ENCODE results near the gene COX4I2.

COX4I2 gene

GRCh38 chr20:31602779-31603441, 34.8 kb upstream of the COX4I2 start:
- H3K4me3 ChIP-seq (ENCODE audit: low read depth, low read length) = no peak overlapping the region
- DNase-seq (ENCODE audit: low read depth) = peak; percentile 90
- TF ChIP-seq CTCF (IDR thresholded peaks at IDR 0.05; ENCODE audit: low read depth, low read length) (no peak), MAX (IDR thresholded peaks at IDR 0.05; ENCODE audit: low read depth, low read length) (peak; percentile 65), MYC (IDR thresholded peaks at IDR 0.05; ENCODE audit: low read depth, low read length) (peak; percentile 63)

DNA sequence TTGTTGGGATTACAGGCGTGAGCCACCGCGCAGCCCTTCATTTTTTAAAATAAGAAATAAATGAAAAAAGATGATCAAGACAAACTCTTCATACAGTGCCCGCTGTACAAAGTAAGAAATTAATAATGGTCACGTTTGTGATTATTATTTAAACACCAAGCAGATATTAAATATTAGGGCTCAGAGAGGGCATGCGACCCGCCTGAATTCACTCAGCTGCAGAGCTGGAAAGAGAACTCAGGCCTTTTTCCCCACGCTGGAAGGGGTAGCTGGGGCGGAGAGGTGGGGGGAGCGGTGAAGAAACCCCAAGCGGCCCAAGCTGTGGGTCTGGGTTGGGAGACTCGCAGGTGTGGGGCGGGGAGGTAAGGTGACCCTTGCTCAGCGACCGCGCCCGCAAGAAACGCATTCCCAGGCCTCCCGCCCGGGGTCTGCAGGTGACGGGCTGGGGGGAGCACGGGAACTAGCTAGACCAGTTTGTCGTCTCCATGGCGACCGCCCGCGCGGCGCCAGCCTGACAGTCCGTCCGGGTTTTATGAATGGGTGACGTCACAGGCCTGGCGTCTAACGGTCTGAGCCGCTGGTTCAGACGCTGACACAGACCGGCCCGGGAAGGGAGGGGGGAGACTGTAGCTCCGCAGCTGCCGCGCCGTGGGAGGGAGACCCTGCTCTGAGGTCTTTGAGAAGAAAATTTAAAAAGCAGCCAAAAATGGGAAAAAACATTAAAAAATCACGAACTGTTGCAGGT, 33.7 kb upstream of the COX4I2 start:
- H3K4me3 ChIP-seq (ENCODE audit: low read depth, low read length) = peak overlapping the region; percentile 38
- peak; percentile 90 for DNase-seq (ENCODE audit: low read depth)
- TF ChIP-seq POLR2A (IDR thresholded peaks at IDR 0.05; ENCODE audit: extremely low read depth, insufficient read length) (no peak), CTCF (IDR thresholded peaks at IDR 0.05; ENCODE audit: low read depth, low read length) (no peak), MAX (IDR thresholded peaks at IDR 0.05; ENCODE audit: low read depth, low read length) (peak; percentile 28; the same call in 1 of the 2 replicates), MYC (IDR thresholded peaks at IDR 0.05; ENCODE audit: low read depth, low read length) (0 out of 2 replicates have a peak, but pooled peaks have one; percentile 20)

DNA sequence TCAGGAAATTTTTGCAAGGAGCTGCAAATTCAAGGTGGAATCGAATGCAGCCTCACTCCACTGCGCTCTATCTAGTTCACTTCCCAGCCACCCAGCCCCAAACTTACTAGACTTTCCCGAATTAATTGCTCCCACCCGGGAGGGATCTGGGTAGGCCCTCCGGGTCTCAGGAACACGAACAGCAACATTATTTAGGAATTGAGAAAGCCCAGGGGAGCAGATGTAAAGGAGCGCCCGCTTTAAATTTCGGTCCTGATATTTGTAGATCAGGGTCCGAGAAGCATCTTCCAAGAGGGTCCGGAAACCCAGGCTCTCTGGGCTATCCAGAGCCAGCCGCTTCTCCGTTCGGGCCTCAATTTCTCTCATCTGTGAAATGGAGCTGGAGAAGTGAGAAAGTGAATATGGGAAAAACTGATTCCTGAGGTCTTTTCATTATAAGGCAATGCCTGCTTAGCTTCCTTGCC, 33.1 kb upstream of the COX4I2 start:
- no peak for DNase-seq (ENCODE audit: low read depth)
- TF ChIP-seq CTCF (IDR thresholded peaks at IDR 0.05; ENCODE audit: low read depth, low read length) = no peak
- no peak for TF ChIP-seq POLR2A (IDR thresholded peaks at IDR 0.05; ENCODE audit: extremely low read depth, insufficient read length)
- TF ChIP-seq MYC (IDR thresholded peaks at IDR 0.05; ENCODE audit: low read depth, low read length) = no peak
- TF ChIP-seq MAX (IDR thresholded peaks at IDR 0.05; ENCODE audit: low read depth, low read length) = no peak
- peak overlapping the region; percentile 38 for H3K4me3 ChIP-seq (ENCODE audit: low read depth, low read length)

GRCh38 chr20:31605031-31605901, 32.4 kb upstream of the COX4I2 start, which contains the start of gene ID1:
ID1 (plus strand) TSS chr20:31605289; CDS start chr20:31605388, 99 bp downstream.
- TF ChIP-seq MYC (IDR thresholded peaks at IDR 0.05; ENCODE audit: low read depth, low read length) = peak; percentile 24
- peak; percentile 61 for TF ChIP-seq POLR2A (IDR thresholded peaks at IDR 0.05; ENCODE audit: extremely low read depth, insufficient read length)
- no peak for TF ChIP-seq CTCF (IDR thresholded peaks at IDR 0.05; ENCODE audit: low read depth, low read length)
- TF ChIP-seq MAX (IDR thresholded peaks at IDR 0.05; ENCODE audit: low read depth, low read length) = peak; percentile 60
- peak; percentile 91 for DNase-seq (ENCODE audit: low read depth)
- H3K4me3 ChIP-seq (ENCODE audit: low read depth, low read length) = peak within 1 kb of the TSS; percentile 56

Measured in NB4 (cell line).